H9 (cell line): ENCODE measurements around the gene DTHD1. TPM values are rescaled to one million over a fixed set of nuclear protein-coding genes. Genes with fewer than 3 reads are reported as not detected.

Experiments used
- DNase-seq: peaks from one replicate; pipeline ENCODE4 v3.0.0-alpha.2; 2017
- H2AFZ ChIP-seq: one replicate; pipeline ENCODE4 v1.6.1; 2013; ENCODE audit warnings: mild to moderate bottlenecking, low read length, control low read depth, moderate library complexity
- H2AK5ac ChIP-seq: 2 replicates; pipeline ENCODE4 v1.6.1; 2013; ENCODE audit warnings: low read length, control low read depth, mixed read lengths; ENCODE audit not compliant: insufficient read length
- H2BK120ac ChIP-seq: one replicate; pipeline ENCODE4 v1.6.1; 2013; ENCODE audit warnings: low read depth, mild to moderate bottlenecking, low read length, control low read depth, inconsistent platforms; ENCODE audit not compliant: poor library complexity, severe bottlenecking
- H2BK12ac ChIP-seq: 2 replicates; pipeline ENCODE4 v1.6.1; 2013; ENCODE audit warnings: low read length, control low read depth, mixed read lengths, low read depth; ENCODE audit not compliant: insufficient read length
- H2BK15ac ChIP-seq: 2 replicates; pipeline ENCODE4 v1.6.1; 2013; ENCODE audit warnings: low read depth, low read length, control low read depth
- H2BK20ac ChIP-seq: one replicate; pipeline ENCODE4 v1.6.1; 2013; ENCODE audit warnings: low read depth, mild to moderate bottlenecking, low read length, control low read depth, inconsistent platforms; ENCODE audit not compliant: poor library complexity, severe bottlenecking
- H2BK5ac ChIP-seq: 2 replicates; pipeline ENCODE4 v1.6.1; 2013; ENCODE audit warnings: low read length, control low read depth, mixed read lengths; ENCODE audit not compliant: insufficient read length
- H3K14ac ChIP-seq: 2 replicates; pipeline ENCODE4 v1.6.1; 2013; ENCODE audit warnings: low read length, control low read depth; ENCODE audit not compliant: insufficient read depth
- H3K18ac ChIP-seq: 2 replicates; pipeline ENCODE4 v1.6.1; 2013; ENCODE audit warnings: low read depth, mild to moderate bottlenecking, mixed read lengths, low read length, control low read depth; ENCODE audit not compliant: insufficient read length
- H3K23ac ChIP-seq: 2 replicates; pipeline ENCODE4 v1.6.1; 2013; ENCODE audit warnings: low read length, control low read depth, mixed read lengths, low read depth; ENCODE audit not compliant: insufficient read length
- H3K23me2 ChIP-seq: 2 replicates; pipeline ENCODE4 v1.6.1; 2013; ENCODE audit warnings: low read depth, mild to moderate bottlenecking, mixed read lengths, low read length, control low read depth; ENCODE audit not compliant: insufficient read length, poor library complexity, severe bottlenecking
- H3K27ac ChIP-seq: 2 replicates; pipeline ENCODE4 v1.5.1; 2013; ENCODE audit warnings: low read length, control low read depth, mixed read lengths, low read depth; ENCODE audit not compliant: insufficient read length
- H3K27me3 ChIP-seq: 2 replicates; pipeline ENCODE4 v1.6.1; 2013; ENCODE audit warnings: low read length, control low read depth, inconsistent platforms; ENCODE audit not compliant: insufficient read depth
- H3K4ac ChIP-seq: 2 replicates; pipeline ENCODE4 v1.6.1; 2013; ENCODE audit warnings: low read depth, mild to moderate bottlenecking, control low read depth, inconsistent platforms, low read length, moderate library complexity
- H3K4me1 ChIP-seq: 2 replicates; pipeline ENCODE4 v1.6.1; 2013; ENCODE audit warnings: low read length, control low read depth, inconsistent platforms; ENCODE audit not compliant: insufficient read depth
- H3K4me2 ChIP-seq: 2 replicates; pipeline ENCODE4 v1.6.1; 2013; ENCODE audit warnings: low read length, control low read depth, mixed read lengths; ENCODE audit not compliant: insufficient read length, insufficient read depth
- H3K56ac ChIP-seq: 2 replicates; pipeline ENCODE4 v1.6.1; 2013; ENCODE audit warnings: low read depth, mild to moderate bottlenecking, mixed read lengths, low read length, control low read depth; ENCODE audit not compliant: insufficient read length
- H3K79me1 ChIP-seq: 2 replicates; pipeline ENCODE4 v1.6.1; 2013; ENCODE audit warnings: low read depth, mild to moderate bottlenecking, moderate library complexity, low read length, control low read depth, inconsistent platforms; ENCODE audit not compliant: insufficient read depth, poor library complexity, severe bottlenecking
- H3K79me2 ChIP-seq: 2 replicates; pipeline ENCODE4 v1.6.1; 2013; ENCODE audit warnings: low read length, control low read depth, inconsistent platforms; ENCODE audit not compliant: insufficient read depth
- H3K9ac ChIP-seq: 2 replicates; pipeline ENCODE4 v1.6.1; 2013; ENCODE audit warnings: low read length, control low read depth, mixed read lengths; ENCODE audit not compliant: insufficient read length; ENCODE audit errors: extremely low read depth
- H3K9me3 ChIP-seq: one replicate; pipeline ENCODE4 v1.6.1; 2013; ENCODE audit warnings: low read depth, low read length, inconsistent platforms; ENCODE audit not compliant: control insufficient read depth
- H3T11ph ChIP-seq: one replicate; pipeline ENCODE4 v1.6.1; 2013; ENCODE audit warnings: mild to moderate bottlenecking, low read length, control low read depth, inconsistent platforms
- H4K20me1 ChIP-seq: one replicate; pipeline ENCODE4 v1.6.1; 2013; ENCODE audit not compliant: control insufficient read depth, insufficient read length, insufficient read depth
- H4K5ac ChIP-seq: 2 replicates; pipeline ENCODE4 v1.6.1; 2013; ENCODE audit warnings: low read depth, mild to moderate bottlenecking, mixed read lengths, low read length, control low read depth; ENCODE audit not compliant: insufficient read length
- H4K8ac ChIP-seq: replicated peaks from 2 replicates; pipeline ENCODE4 v1.6.1; 2013; ENCODE audit warnings: low read length, control low read depth, mixed read lengths, low read depth; ENCODE audit not compliant: insufficient read length
- H4K91ac ChIP-seq: 2 replicates; pipeline ENCODE4 v1.6.1; 2013; ENCODE audit warnings: low read depth, mild to moderate bottlenecking, moderate library complexity, mixed read lengths, low read length, control low read depth; ENCODE audit not compliant: insufficient read length
- H3K27ac Mint-ChIP-seq, 3 experiments: 2 replicates in 2 of 3; 3 replicates in 1 of 3; pipeline ENCODE4 v1.8.0; 2020 to 2021; ENCODE audit warnings: mixed read lengths in 3 of 3, mild to moderate bottlenecking in 1 of 3, moderate library complexity in 1 of 3
- H3K27me3 Mint-ChIP-seq: 2 replicates; pipeline ENCODE4 v1.8.0; 2021; ENCODE audit warnings: low read depth, mild to moderate bottlenecking, moderate library complexity, mixed read lengths
- H3K36me3 Mint-ChIP-seq, 3 experiments: 2 replicates in 2 of 3; 3 replicates in 1 of 3; pipeline ENCODE4 v1.8.0; 2020 to 2021; ENCODE audit warnings: low read depth in 3 of 3, mixed read lengths in 3 of 3; ENCODE audit not compliant: insufficient read depth in 1 of 3
- H3K4me1 Mint-ChIP-seq, 2 experiments: 2 replicates each; pipeline ENCODE4 v1.8.0; 2020; ENCODE audit warnings: mixed read lengths in 2 of 2
- H3K4me3 Mint-ChIP-seq, 2 experiments: 2 replicates in 1 of 2; 3 replicates in 1 of 2; pipeline ENCODE4 v1.8.0; 2020 to 2021; ENCODE audit warnings: mild to moderate bottlenecking in 2 of 2, mixed read lengths in 2 of 2, moderate library complexity in 1 of 2
- H3K9me3 Mint-ChIP-seq, 2 experiments: 2 replicates in 1 of 2; 3 replicates in 1 of 2; pipeline ENCODE4 v1.8.0; 2020; ENCODE audit warnings: mild to moderate bottlenecking in 2 of 2, mixed read lengths in 2 of 2, moderate library complexity in 1 of 2
- CTCF ChIP-seq: fragments of 200-600 bp; sonication (generic); conservative IDR thresholded peaks from 3 replicates; pipeline ENCODE4 v1.8.0; 2021; ENCODE audit warnings: antibody characterized with exemption, mild to moderate bottlenecking
- WGBS: extraction: QIAGEN DNeasy Blood & Tissue Kit; methylation state at CpG from one replicate; pipeline ENCODE4 v1.1.7; 2013; ENCODE audit warnings: missing lambda C conversion rate, low lambda C conversion rate, mixed read lengths; ENCODE audit not compliant: insufficient read length; ENCODE audit errors: extremely low coverage; 5-methylcytosine and 5-hydroxymethylcytosine counted together
- total RNA-seq: library from RNA; stranded (reverse); gene quantifications from 2 replicates; pipeline ENCODE4 v1.2.1, GENCODE V29; 2021

Gene DTHD1
- total RNA-seq, 1 experiment from 2014 or later = not detected

GRCh38 chr4:36323816-36324419, 42.5 kb downstream of the DTHD1 start:
- H3K4me3 Mint-ChIP-seq = no peak overlapping the region
- no peaks in the 10 kb centered on the region for H3K4me1 Mint-ChIP-seq
- Histone ChIP-seq H4K20me1 (no peaks in the 10 kb centered on the region), H3K27ac (no peak overlapping the region), H3K23me2 (no peaks in the 10 kb centered on the region), H3K79me2 (no peaks in the 10 kb centered on the region), H3K27me3 (no peaks in the 10 kb centered on the region), H3K79me1 (no peaks in the 10 kb centered on the region), H2BK120ac (no peak overlapping the region), H2BK5ac (no peak overlapping the region), H3K4me1 (no peaks in the 10 kb centered on the region), H3K9ac (no peak overlapping the region), H2AFZ (no peak overlapping the region), H2BK15ac (no peak overlapping the region), H3K14ac (no peak overlapping the region), H4K91ac (no peak overlapping the region), H4K8ac (no peak overlapping the region), H3K9me3 (no peaks in the 10 kb centered on the region), H3K4ac (no peak overlapping the region), H2BK12ac (no peak overlapping the region), H3K56ac (no peak overlapping the region), H2AK5ac (no peak overlapping the region), H3K4me2 (no peak overlapping the region), H3T11ph (no peak overlapping the region), H3K23ac (no peak overlapping the region), H2BK20ac (no peak overlapping the region), H3K18ac (no peak overlapping the region), H4K5ac (no peak overlapping the region)
- no peaks in the 10 kb centered on the region for H3K36me3 Mint-ChIP-seq
- DNase-seq = no peak
- TF ChIP-seq CTCF = no peak
- H3K27me3 Mint-ChIP-seq = no peaks in the 10 kb centered on the region
- WGBS = no CpG with 5 or more reads among the region's 2 CpGs
- H3K27ac Mint-ChIP-seq = no peak overlapping the region; a peak in 1 of 7 replicates
- no peaks in the 10 kb centered on the region for H3K9me3 Mint-ChIP-seq
